ENCODE data around the gene SAMD14. TPM values are rescaled to one million over a fixed set of nuclear protein-coding genes. Genes with fewer than 3 reads are reported as not detected.

SAMD14 gene
- total and polyA plus RNA-seq, 2 experiments from 2014 or later: 0.70 to 4.7 TPM

- no peak overlapping the region for H3K27ac Mint-ChIP-seq
- H3K9me2 ChIP-seq (ENCODE audit: insufficient read depth): no peaks in the 10 kb centered on the region
- H3K27me3 Mint-ChIP-seq (ENCODE audit: insufficient read depth, low read depth, poor library complexity): no peaks in the 10 kb centered on the region
- no peaks in the 10 kb centered on the region; the same call in 1 of the 2 replicates for H4K20me1 ChIP-seq (replicated peaks; ENCODE audit: insufficient read depth)
- no peaks in the 10 kb centered on the region; the same call in 1 of the 2 replicates for H3F3A ChIP-seq (replicated peaks; ENCODE audit: low read depth)
- no peak for ATAC-seq
- no peaks in the 10 kb centered on the region for H3K27me3 ChIP-seq (ENCODE audit: insufficient read depth)
- no peak for TF ChIP-seq ZNF114 (CRISPR knock-in tag; IDR thresholded peaks at IDR 0.05)
- TF ChIP-seq ZNF331 (CRISPR knock-in tag; IDR thresholded peaks at IDR 0.05; ENCODE audit: low read depth): no peak
- TF ChIP-seq CREB1 (CRISPR knock-in tag; IDR thresholded peaks at IDR 0.05; ENCODE audit: low read depth): no peak
- TF ChIP-seq EZH2 (IDR thresholded peaks at IDR 0.05; ENCODE audit: low read depth, unreplicated experiment): no peak
- TF ChIP-seq ETS1 (IDR thresholded peaks at IDR 0.05): no peak
- TF ChIP-seq ZNF462 (CRISPR knock-in tag; IDR thresholded peaks at IDR 0.05): no peak
- TF ChIP-seq NANOG (IDR thresholded peaks at IDR 0.05; ENCODE audit: borderline replicate concordance): no peak
- peaks cover 22% of the 10 kb centered on the region for H3K36me3 Mint-ChIP-seq (ENCODE audit: low read depth)
- no peaks in the 10 kb centered on the region for H3K36me3 ChIP-seq (ENCODE audit: insufficient read depth)
- H3K4me2 ChIP-seq: no peak overlapping the region
- no peak for DNase-seq (ENCODE audit: low spot score)
- no peak overlapping the region for H3K27ac ChIP-seq (ENCODE audit: low read depth)
- H3K4me1 ChIP-seq (ENCODE audit: insufficient read depth): no peaks in the 10 kb centered on the region; the same call in 1 of the 2 replicates
- H3K4me3 ChIP-seq: no peak overlapping the region
- H3K79me2 ChIP-seq (replicated peaks; ENCODE audit: insufficient read depth): no peaks in the 10 kb centered on the region
- no peaks in the 10 kb centered on the region; the same call in 2 of the 3 replicates for H3K9me3 Mint-ChIP-seq
- H3K4me1 Mint-ChIP-seq: peaks cover 11% of the 10 kb centered on the region; the same call in 2 of the 3 replicates
- H3K4me3 Mint-ChIP-seq: no peak overlapping the region
- no peak overlapping the region for H2AFZ ChIP-seq
Measured at GRCh38 chr17:50080096-50080480, 49.9 kb downstream of the SAMD14 start.

All from GM23338 (cell line).